B cell (primary cell): ENCODE data around the gene CPPED1. TPM values are rescaled to one million over a fixed set of nuclear protein-coding genes. Genes with fewer than 3 reads are reported as not detected.

Experiments used
- ATAC-seq: fragments of 200-7000 bp; cut with Tn5 transposase; one replicate; pipeline ENCODE4 v1.10.0; 2021; ENCODE audit warnings: low read depth, mild to moderate bottlenecking, moderate number of reproducible peaks, moderate library complexity
- CTCF ChIA-PET: fragments of 350-600 bp; sonication (Branson Sonifier 250); formaldehyde crosslinking; loops from one replicate; lab custom pipeline; 2021; ENCODE audit warnings: antibody characterized with exemption, inconsistent platforms; lab: Charles Lee
- POLR2A ChIA-PET: fragments of 350-600 bp; sonication (Branson Sonifier 250); formaldehyde crosslinking; loops from one replicate; lab custom pipeline; 2021; ENCODE audit warnings: antibody characterized with exemption; lab: Charles Lee
- DNase-seq: peaks from one replicate; pipeline ENCODE4 v3.0.0; 2013
- H2AFZ ChIP-seq: 2 replicates; pipeline ENCODE4 v1.6.1; 2012; ENCODE audit warnings: mild to moderate bottlenecking, low read depth, low read length; ENCODE audit not compliant: insufficient read depth, poor library complexity, severe bottlenecking
- H3K27ac ChIP-seq, 2 donors: 1 replicate in 1 of 2; 2 replicates in 1 of 2; pipeline ENCODE4 v1.5.1; 2012 to 2013; ENCODE audit warnings: low read length in 2 of 2, mild to moderate bottlenecking in 2 of 2, moderate library complexity in 1 of 2
- H3K27me3 ChIP-seq, 4 experiments: fragments of 200-600 bp in 1 of 4; sonication (generic) in 1 of 4; replicated peaks in 1 of 4; 1 replicate in 2 of 4; 2 replicates in 2 of 4; pipeline versions ENCODE4 v1.6.1 to v1.7.0; 2013 to 2016; ENCODE audit warnings: low read length in 3 of 4, mild to moderate bottlenecking in 2 of 4, mixed read lengths in 1 of 4, moderate library complexity in 1 of 4; ENCODE audit not compliant: insufficient read depth in 4 of 4, control insufficient read depth in 3 of 4; ENCODE audit errors: control extremely low read depth in 1 of 4
- H3K36me3 ChIP-seq, 2 experiments: replicated peaks in 1 of 2; 1 replicate in 1 of 2; 2 replicates in 1 of 2; pipeline versions ENCODE4 v1.6.1 to v1.7.1; 2013; ENCODE audit warnings: low read length in 1 of 2; ENCODE audit not compliant: insufficient read depth in 2 of 2, control insufficient read depth in 1 of 2; ENCODE audit errors: control extremely low read depth in 1 of 2, extremely low read depth in 1 of 2
- H3K4me1 ChIP-seq, 2 donors: fragments of 200-600 bp in 1 of 2; sonication (generic) in 1 of 2; 1 replicate in 1 of 2; 2 replicates in 1 of 2; pipeline versions ENCODE4 v1.5.1 to v1.6.1; 2013 to 2017; ENCODE audit warnings: low read length in 2 of 2; ENCODE audit not compliant: control insufficient read depth in 2 of 2, insufficient read depth in 2 of 2
- H3K4me2 ChIP-seq: replicated peaks from 2 replicates; pipeline ENCODE3; 2012; ENCODE audit warnings: mild to moderate bottlenecking, low read depth, low read length; ENCODE audit not compliant: poor library complexity, severe bottlenecking
- H3K4me3 ChIP-seq, 5 experiments: fragments of 200-600 bp in 1 of 5; sonication (generic) in 1 of 5; 1 replicate in 3 of 5; 2 replicates in 2 of 5; pipeline versions ENCODE4 v1.5.1 to v1.7.0; 2011 to 2016; ENCODE audit warnings: low read length in 4 of 5, mild to moderate bottlenecking in 4 of 5, low read depth in 2 of 5, control low read depth in 1 of 5, moderate library complexity in 1 of 5; ENCODE audit not compliant: insufficient read depth in 1 of 5; ENCODE audit errors: control extremely low read depth in 1 of 5, extremely low read depth in 1 of 5
- H3K79me2 ChIP-seq: fragments of 200-600 bp; sonication (generic); one replicate; pipeline ENCODE4 v1.6.0; 2016; ENCODE audit warnings: low read length; ENCODE audit not compliant: control insufficient read depth, insufficient read depth
- H3K9ac ChIP-seq: fragments of 200-600 bp; sonication (generic); 2 replicates; pipeline ENCODE4 v1.6.1; 2017; ENCODE audit warnings: mild to moderate bottlenecking, low read length, moderate library complexity
- H3K9me3 ChIP-seq, 3 donors: one replicate each; pipeline versions ENCODE4 v1.6.1 to v1.7.1; 2013; ENCODE audit warnings: low read length in 2 of 3; ENCODE audit not compliant: control insufficient read depth in 2 of 3, insufficient read depth in 1 of 3; ENCODE audit errors: control extremely low read depth in 1 of 3
- H4K20me1 ChIP-seq: 2 replicates; pipeline ENCODE4 v1.6.0; 2012; ENCODE audit warnings: mild to moderate bottlenecking, low read length; ENCODE audit not compliant: insufficient read depth, control insufficient read depth, poor library complexity, severe bottlenecking
- H3K27ac Mint-ChIP-seq: one replicate; pipeline ENCODE4 v1.8.0; 2021; ENCODE audit warnings: mixed read lengths
- H3K27me3 Mint-ChIP-seq: one replicate; pipeline ENCODE4 v1.8.0; 2021; ENCODE audit warnings: mixed read lengths
- H3K4me1 Mint-ChIP-seq: one replicate; pipeline ENCODE4 v1.8.0; 2021; ENCODE audit warnings: mixed read lengths
- H3K4me3 Mint-ChIP-seq: one replicate; pipeline ENCODE4 v1.8.0; 2021; ENCODE audit warnings: mixed read lengths
- H3K9me3 Mint-ChIP-seq: one replicate; pipeline ENCODE4 v1.8.0; 2022; ENCODE audit warnings: mixed read lengths; ENCODE audit not compliant: insufficient read depth
- CTCF ChIP-seq: fragments of 200-600 bp; IDR thresholded peaks from one replicate; pipeline ENCODE4 v1.8.0; 2022; ENCODE audit warnings: antibody characterized with exemption, mild to moderate bottlenecking
- EZH2 ChIP-seq: IDR thresholded peaks from 2 replicates; pipeline ENCODE4 v1.6.1; 2012; ENCODE audit warnings: borderline replicate concordance, low read depth, mild to moderate bottlenecking, moderate library complexity, low read length; ENCODE audit not compliant: insufficient read depth, poor library complexity, severe bottlenecking
- WGBS: methylation state at CpG from one replicate; pipeline ENCODE4 v1.1.5; 2013; ENCODE audit warnings: missing lambda C conversion rate; ENCODE audit not compliant: insufficient coverage; 5-methylcytosine and 5-hydroxymethylcytosine counted together
- intact Hi-C: fragments of 100-400 bp; cut with micrococcal nuclease; formaldehyde crosslinking; loops from one replicate; pipeline ENCODE4 v1.10.0; 2022
- polyA plus RNA-seq: library from polyadenylated mRNA; depleted of rRNA; stranded (reverse); fragments of >200 nt; gene quantifications from 2 replicates; pipeline ENCODE4 v1.2.3, GENCODE V29; 2012
- total RNA-seq, 2 donors: library from RNA; stranded (reverse); fragments of 120-200 nt in 1 of 2; gene quantifications; 1 replicate in 1 of 2; 2 replicates in 1 of 2; pipeline versions ENCODE4 v1.2.3 to v1.2.4, GENCODE V29; 2013 to 2022

The CPPED1 gene
- total and polyA plus RNA-seq, 2 donors (not counting 1 experiment from before 2014, with no cell fraction given): 5.9 to 11.3 TPM

GRCh38 chr16:12739738-12740137 is 63.9 kb downstream of the CPPED1 start:
- peaks cover 0 to 30% (median 4%) of the 10 kb centered on the region in 3 donors for H3K9me3 ChIP-seq
- Mint-ChIP-seq H3K27me3 (no peaks in the 10 kb centered on the region), H3K9me3 (peaks cover 3% of the 10 kb centered on the region), H3K4me3 (no peak overlapping the region), H3K27ac (no peak overlapping the region), H3K4me1 (no peaks in the 10 kb centered on the region)
- H3K4me3 ChIP-seq: no peak overlapping the region
- H2AFZ ChIP-seq: no peak overlapping the region
- no peak for DNase-seq
- H4K20me1 ChIP-seq: no peaks in the 10 kb centered on the region
- no peak overlapping the region for H3K9ac ChIP-seq
- intact Hi-C loops: no loop called here
- no peak overlapping the region for H3K27ac ChIP-seq
- H3K36me3 ChIP-seq: peaks cover 0 to 3% of the 10 kb centered on the region in 2 experiments
- POLR2A ChIA-PET: no interaction called here
- H3K4me2 ChIP-seq: no peak overlapping the region
- no peaks in the 10 kb centered on the region for H3K27me3 ChIP-seq
- no peak for ATAC-seq
- CTCF ChIA-PET: no interaction called here
- 93% methylated on average over 3 of the region's 3 CpGs for WGBS
- no peaks in the 10 kb centered on the region for H3K79me2 ChIP-seq
- no peak for TF ChIP-seq EZH2
- no peak for TF ChIP-seq CTCF
- no peaks in the 10 kb centered on the region for H3K4me1 ChIP-seq

- no peak overlapping the region for H3K9ac ChIP-seq
Observed at GRCh38 chr16:12737563-12737962, 66.1 kb downstream of the CPPED1 start.

More at GRCh38 chr16:12737563-12737962, 66.1 kb downstream of the CPPED1 start:
- H4K20me1 ChIP-seq: no peaks in the 10 kb centered on the region
- ChIA-PET POLR2A (no interaction called here), CTCF (interaction anchor here (1.2 kb wide), 1 partner anchor 15 kb away, joined by 3 read pairs; no protein-coding TSS in a partner anchor)
- H3K4me3 ChIP-seq: no peak overlapping the region
- WGBS: 97% methylated on average over 3 of the region's 6 CpGs
- Mint-ChIP-seq H3K27me3 (no peaks in the 10 kb centered on the region), H3K4me1 (no peaks in the 10 kb centered on the region), H3K4me3 (no peak overlapping the region), H3K27ac (no peak overlapping the region), H3K9me3 (peaks cover 8% of the 10 kb centered on the region)
- no peaks in the 10 kb centered on the region for H3K4me1 ChIP-seq
- no peak for ATAC-seq
- H3K27me3 ChIP-seq: no peaks in the 10 kb centered on the region
- no peak overlapping the region for H2AFZ ChIP-seq
- H3K36me3 ChIP-seq: peaks cover 0 to 3% of the 10 kb centered on the region in 2 experiments
- peaks cover 3 to 34% (median 9%) of the 10 kb centered on the region in 3 donors for H3K9me3 ChIP-seq
- no peak overlapping the region for H3K27ac ChIP-seq
- intact Hi-C loops: no loop called here
- DNase-seq: no peak
- H3K4me2 ChIP-seq: no peak overlapping the region
- H3K79me2 ChIP-seq: no peaks in the 10 kb centered on the region
- TF ChIP-seq CTCF (no peak), EZH2 (no peak)
